Body of pancreas (tissue), 4 donors: ENCODE results near the gene PLXNC1. TPM values are rescaled to one million over a fixed set of nuclear protein-coding genes. Genes with fewer than 3 reads are reported as not detected.

Experiments
- ATAC-seq: fragments of 150-250 bp; one replicate; pipeline ENCODE4 v1.9.1; 2016
- DNase-seq, 4 donors: peaks; one replicate each; pipeline ENCODE4 v3.0.0-alpha.2; 2019
- H3K27ac ChIP-seq, 4 donors: fragments of 200-600 bp; sonication (generic); 1 replicate in 3 of 4; 2 replicates in 1 of 4; pipeline versions ENCODE4 v1.5.1 to v1.6.1; 2016 to 2019; ENCODE audit warnings: mild to moderate bottlenecking in 1 of 4, mixed read lengths in 1 of 4, moderate library complexity in 1 of 4
- H3K27me3 ChIP-seq, 2 donors: fragments of 200-600 bp; sonication (generic); one replicate each; pipeline ENCODE4 v1.6.0; 2016; ENCODE audit warnings: mild to moderate bottlenecking in 1 of 2
- H3K36me3 ChIP-seq, 2 donors: fragments of 200-600 bp; sonication (generic); replicated peaks in 1 of 2; 2 replicates each; pipeline ENCODE4 v1.5.1; 2016; ENCODE audit warnings: low read depth in 2 of 2; ENCODE audit not compliant: insufficient read depth in 1 of 2
- H3K4me1 ChIP-seq: fragments of 200-600 bp; sonication (generic); one replicate; pipeline ENCODE4 v1.6.0; 2016
- H3K4me3 ChIP-seq, 2 donors: fragments of 200-600 bp; sonication (generic); 1 replicate in 1 of 2; 2 replicates in 1 of 2; pipeline ENCODE4 v1.5.1; 2016 to 2019
- H3K9me3 ChIP-seq, 3 donors: fragments of 200-600 bp; sonication (generic); 1 replicate in 2 of 3; 2 replicates in 1 of 3; pipeline ENCODE4 v1.5.1; 2016
- CTCF ChIP-seq, 7 experiments: fragments of 450-650 bp in 4 of 7; fragments of 200-600 bp in 3 of 7; sonication (generic) in 3 of 7; IDR thresholded peaks; one replicate each; pipeline ENCODE4 v1.5.1; 2016 to 2019; ENCODE audit warnings: antibody characterized with exemption in 7 of 7
- POLR2A ChIP-seq, 3 donors: fragments of 450-650 bp; IDR thresholded peaks; one replicate each; pipeline ENCODE4 v1.6.1; 2016; ENCODE audit warnings: antibody characterized with exemption in 3 of 3, mild to moderate bottlenecking in 2 of 3
- WGBS, 2 donors: methylation state at CpG; one replicate each; pipeline ENCODE4 v1.1.5; 2017; 5-methylcytosine and 5-hydroxymethylcytosine counted together
- intact Hi-C: fragments of 100-400 bp; cut with DNase I; formaldehyde crosslinking; loops from one replicate; pipeline ENCODE4 v1.15.1; 2023
- total RNA-seq, 2 donors: library from RNA; depleted of rRNA; stranded (reverse); fragments of >200 nt; gene quantifications; one replicate each; pipeline ENCODE4 v1.1.0, GENCODE V29; 2016

The PLXNC1 gene
- total RNA-seq, 2 donors from 2014 or later: 3.9 to 4.9 TPM

DNA sequence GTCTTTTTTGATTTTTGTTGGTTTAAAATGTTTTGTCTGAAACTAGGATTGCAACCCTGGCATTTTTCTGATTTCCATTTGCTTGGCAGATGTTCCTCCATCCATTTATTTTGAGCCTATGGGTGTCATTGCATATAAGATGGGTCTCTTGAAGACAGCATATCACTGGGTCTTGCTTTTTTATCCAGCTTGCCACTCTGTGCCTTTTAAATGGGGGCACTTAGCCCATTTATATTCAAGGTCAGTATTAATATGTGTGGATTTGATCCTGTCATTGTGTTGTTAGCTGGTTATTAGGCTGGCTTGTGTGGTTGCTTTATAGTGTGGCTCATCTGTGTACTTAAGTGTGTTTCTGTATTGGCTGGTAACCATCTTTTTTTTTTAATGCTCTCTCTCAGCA is 171.7 kb downstream of the PLXNC1 start:
- Histone ChIP-seq H3K36me3 (no peaks in the 10 kb centered on the region), H3K27me3 (no peaks in the 10 kb centered on the region), H3K27ac (no peak overlapping the region), H3K4me1 (no peaks in the 10 kb centered on the region), H3K9me3 (no peaks in the 10 kb centered on the region), H3K4me3 (no peak overlapping the region)
- intact Hi-C loops: no loop called here
- ATAC-seq (no peak), DNase-seq (no peak)
- no peak for TF ChIP-seq POLR2A (IDR thresholded peaks at IDR 0.05)
- no peak for TF ChIP-seq CTCF (IDR thresholded peaks at IDR 0.05)

- Histone ChIP-seq H3K4me1 (no peaks in the 10 kb centered on the region), H3K36me3 (no peaks in the 10 kb centered on the region), H3K27me3 (no peaks in the 10 kb centered on the region), H3K9me3 (no peaks in the 10 kb centered on the region), H3K4me3 (no peak overlapping the region), H3K27ac (no peak overlapping the region)
- intact Hi-C loops: no loop called here
- no peak for DNase-seq
- no peak for TF ChIP-seq CTCF (IDR thresholded peaks at IDR 0.05)
- no peak for TF ChIP-seq POLR2A (IDR thresholded peaks at IDR 0.05)
- WGBS, 2 donors: 89 to 94% methylated on average over 2 of the region's 2 CpGs
- no peak for ATAC-seq
Observed at GRCh38 chr12:94322346-94322745, 174.0 kb downstream of the PLXNC1 start.

DNA sequence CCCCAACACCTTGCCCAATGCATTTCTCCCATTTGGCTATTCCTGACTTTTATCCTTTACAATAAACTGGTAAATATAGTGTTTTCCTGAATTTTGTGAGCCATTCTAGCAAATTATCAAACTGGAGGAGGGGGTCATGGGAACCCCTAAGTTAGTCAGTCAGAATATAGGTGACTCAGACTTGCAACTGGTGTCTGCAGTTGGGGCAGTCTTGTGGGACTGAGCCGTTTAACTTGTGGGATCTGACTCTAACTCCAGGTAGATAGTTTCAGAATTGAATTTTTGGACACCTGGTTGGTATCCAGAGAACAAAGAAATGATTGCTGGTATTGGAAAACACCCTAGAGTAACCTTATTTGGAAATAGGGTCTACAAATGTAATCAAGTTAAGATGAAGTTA is 177.9 kb downstream of the PLXNC1 start:
- intact Hi-C loops: no loop called here
- ATAC-seq: no peak
- Histone ChIP-seq H3K9me3 (no peaks in the 10 kb centered on the region), H3K27me3 (no peaks in the 10 kb centered on the region), H3K36me3 (no peaks in the 10 kb centered on the region), H3K27ac (no peak overlapping the region), H3K4me1 (no peaks in the 10 kb centered on the region), H3K4me3 (no peak overlapping the region)
- 92% methylated on average over 1 of the region's 1 CpG for WGBS, 2 donors
- TF ChIP-seq POLR2A (IDR thresholded peaks at IDR 0.05) (no peak), CTCF (IDR thresholded peaks at IDR 0.05) (no peak)
- no peak for DNase-seq

DNA sequence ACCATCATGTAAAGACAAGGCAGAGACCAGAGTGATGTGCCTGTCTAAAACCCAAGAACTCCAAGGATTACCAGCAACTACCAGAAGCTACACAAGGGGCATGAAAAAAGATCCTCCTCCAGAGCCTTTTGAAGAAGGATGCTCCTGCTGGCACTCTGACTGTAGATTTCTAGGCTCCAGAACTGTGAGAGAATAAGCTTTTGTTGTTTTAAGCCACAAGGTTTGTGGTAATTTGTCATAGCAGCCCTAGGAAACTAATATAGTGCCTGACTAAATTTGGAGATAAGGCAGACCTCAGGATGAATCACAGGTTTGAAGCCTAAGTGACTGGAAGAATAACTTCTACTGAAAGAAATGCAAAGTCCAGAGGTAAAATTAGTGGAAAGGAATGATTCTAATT is 178.3 kb downstream of the PLXNC1 start:
- Histone ChIP-seq H3K4me1 (no peaks in the 10 kb centered on the region), H3K27me3 (no peaks in the 10 kb centered on the region), H3K36me3 (no peaks in the 10 kb centered on the region), H3K4me3 (no peak overlapping the region), H3K9me3 (no peaks in the 10 kb centered on the region), H3K27ac (no peak overlapping the region)
- intact Hi-C loops: no loop called here
- DNase-seq (no peak), ATAC-seq (no peak)
- TF ChIP-seq CTCF (IDR thresholded peaks at IDR 0.05): no peak
- no peak for TF ChIP-seq POLR2A (IDR thresholded peaks at IDR 0.05)

DNA sequence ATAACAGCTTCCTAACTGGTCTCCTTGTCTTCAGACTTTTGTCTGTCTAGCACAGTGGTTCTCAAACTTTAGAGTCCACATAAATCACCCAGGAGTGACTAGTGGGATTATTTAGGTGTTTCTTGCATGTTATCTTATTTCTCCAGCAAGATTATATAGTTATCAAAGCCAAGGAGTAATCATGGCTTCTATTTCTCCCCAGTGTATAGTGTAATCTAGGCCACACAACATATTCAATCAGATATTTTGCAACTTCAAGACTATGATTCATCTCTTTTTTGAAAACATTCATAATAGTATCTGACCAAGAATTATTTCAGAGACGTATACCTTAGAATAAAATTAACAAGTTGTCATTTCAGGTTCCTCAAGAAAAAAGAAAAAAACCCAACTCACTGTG is 179.4 kb downstream of the PLXNC1 start:
- TF ChIP-seq POLR2A (IDR thresholded peaks at IDR 0.05): no peak
- no peak for TF ChIP-seq CTCF (IDR thresholded peaks at IDR 0.05)
- Histone ChIP-seq H3K27ac (no peak overlapping the region), H3K4me1 (no peaks in the 10 kb centered on the region), H3K27me3 (no peaks in the 10 kb centered on the region), H3K9me3 (no peaks in the 10 kb centered on the region), H3K4me3 (no peak overlapping the region), H3K36me3 (no peaks in the 10 kb centered on the region)
- intact Hi-C loops: no loop called here
- DNase-seq (no peak), ATAC-seq (no peak)
- WGBS, 2 donors: 86 to 96% methylated on average over 1 of the region's 1 CpG
